Neural progenitor cell (in vitro differentiated cells): Measurements from ENCODE around the gene PMEPA1.

Experiments used
- EZH2phosphoT487 ChIP-seq: fragments of 200-600 bp; sonication (generic); IDR thresholded peaks from 2 replicates; pipeline ENCODE4 v1.6.1; 2017; ENCODE audit warnings: antibody characterized with exemption
- TF ChIP-seq, protein P1 (sequence below): fragments of 200-600 bp; sonication (generic); IDR thresholded peaks from 2 replicates; pipeline ENCODE4 v1.5.1; 2017; ENCODE audit warnings: antibody characterized with exemption, mild to moderate bottlenecking

DNA sequence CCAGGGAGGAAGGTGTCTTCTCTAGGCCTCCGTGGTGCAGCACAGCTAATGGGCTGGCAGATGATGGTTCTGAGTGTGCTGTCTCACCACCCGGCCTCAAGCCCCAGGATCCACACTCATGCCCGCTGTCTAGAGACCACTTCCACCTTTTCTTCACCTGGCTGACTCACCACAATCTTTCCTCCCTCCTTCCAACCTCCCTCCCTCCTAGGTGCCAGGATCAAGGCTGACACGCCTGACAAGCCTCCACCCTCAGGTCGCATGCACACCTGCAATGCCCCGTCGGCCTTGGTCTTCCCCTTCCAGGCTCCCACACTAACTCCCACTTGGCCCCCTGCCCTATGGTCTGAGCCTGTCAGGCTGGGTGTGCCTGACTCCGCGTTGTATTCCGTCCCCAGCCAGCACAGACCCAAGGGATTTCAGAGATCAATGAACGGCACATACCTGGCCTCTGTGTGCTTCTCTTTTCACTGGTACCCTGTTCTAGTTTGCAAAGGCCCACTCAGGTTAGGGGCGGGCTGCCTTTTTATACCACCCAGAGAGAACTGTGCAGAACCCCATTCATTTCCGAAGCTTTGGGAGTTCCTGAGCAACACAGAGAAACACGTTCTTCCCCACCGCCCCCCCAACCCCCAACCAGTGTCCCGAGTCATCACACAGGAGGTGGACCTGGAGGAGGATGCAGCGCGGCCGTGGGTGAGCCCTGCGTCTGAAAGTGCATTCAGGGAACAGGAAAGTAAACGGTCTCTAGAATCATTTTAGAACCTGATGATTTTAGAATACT is 39.3 kb downstream of the PMEPA1 start:
- TF ChIP-seq, protein P1, sequence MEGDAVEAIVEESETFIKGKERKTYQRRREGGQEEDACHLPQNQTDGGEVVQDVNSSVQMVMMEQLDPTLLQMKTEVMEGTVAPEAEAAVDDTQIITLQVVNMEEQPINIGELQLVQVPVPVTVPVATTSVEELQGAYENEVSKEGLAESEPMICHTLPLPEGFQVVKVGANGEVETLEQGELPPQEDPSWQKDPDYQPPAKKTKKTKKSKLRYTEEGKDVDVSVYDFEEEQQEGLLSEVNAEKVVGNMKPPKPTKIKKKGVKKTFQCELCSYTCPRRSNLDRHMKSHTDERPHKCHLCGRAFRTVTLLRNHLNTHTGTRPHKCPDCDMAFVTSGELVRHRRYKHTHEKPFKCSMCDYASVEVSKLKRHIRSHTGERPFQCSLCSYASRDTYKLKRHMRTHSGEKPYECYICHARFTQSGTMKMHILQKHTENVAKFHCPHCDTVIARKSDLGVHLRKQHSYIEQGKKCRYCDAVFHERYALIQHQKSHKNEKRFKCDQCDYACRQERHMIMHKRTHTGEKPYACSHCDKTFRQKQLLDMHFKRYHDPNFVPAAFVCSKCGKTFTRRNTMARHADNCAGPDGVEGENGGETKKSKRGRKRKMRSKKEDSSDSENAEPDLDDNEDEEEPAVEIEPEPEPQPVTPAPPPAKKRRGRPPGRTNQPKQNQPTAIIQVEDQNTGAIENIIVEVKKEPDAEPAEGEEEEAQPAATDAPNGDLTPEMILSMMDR = no peak
- TF ChIP-seq EZH2phosphoT487 = no peak
